ENCODE data around the gene KHDC4. TPM values are rescaled to one million over a fixed set of nuclear protein-coding genes. Genes with fewer than 3 reads are reported as not detected.

The KHDC4 gene
- total and polyA plus RNA-seq, 2 of the 13 experiments (the other 11 are each of a cell fraction or from before 2014, with no cell fraction given) = 33.5 to 92.0 TPM

DNA sequence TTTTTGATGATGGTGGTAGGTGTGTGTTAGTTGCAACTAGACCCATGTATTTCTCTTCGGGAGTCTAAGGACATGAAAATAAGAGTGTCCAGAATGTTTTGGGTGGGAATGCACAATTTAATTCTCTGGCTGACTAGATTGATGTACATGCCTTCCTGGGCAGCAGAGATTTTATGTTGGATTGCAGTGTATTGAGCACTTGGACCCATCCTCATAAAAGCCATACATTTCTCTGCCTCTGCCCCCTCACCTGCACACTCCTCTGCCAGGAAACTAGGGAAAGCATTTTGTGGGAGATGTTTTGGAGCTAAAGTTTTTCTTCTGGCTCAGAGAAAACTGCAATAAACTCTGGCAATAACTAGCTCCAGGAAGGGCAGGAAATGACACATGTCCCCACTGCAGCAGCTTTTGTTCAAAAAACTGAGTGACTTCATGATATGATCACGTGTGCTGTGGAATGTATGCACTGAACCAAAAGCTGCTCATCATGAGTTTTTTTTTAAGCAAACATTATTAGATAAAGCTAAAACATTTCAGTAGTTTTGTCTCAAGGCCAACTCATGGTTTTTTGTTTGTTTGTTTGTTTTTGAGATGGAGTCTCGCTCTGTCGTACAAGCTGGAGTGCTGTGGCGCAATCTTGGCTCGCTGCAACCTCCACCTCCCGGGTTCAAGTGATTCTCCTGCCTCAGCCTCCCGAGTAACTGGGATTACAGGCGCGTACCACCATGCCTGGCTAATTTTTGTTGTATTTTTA lies 40.6 kb downstream of the KHDC4 start (continued):
- no peak for TF ChIP-seq ARID2 (CRISPR knock-in tag; IDR thresholded peaks at IDR 0.05; ENCODE audit: borderline replicate concordance)
- TF ChIP-seq ZNF563 (CRISPR knock-in tag; IDR thresholded peaks at IDR 0.05) = no peak
- peak; percentile 51; the same call in 1 of the 2 replicates for TF ChIP-seq HDAC2 (CRISPR knock-in tag; IDR thresholded peaks at IDR 0.05)
- TF ChIP-seq BHLHE40 (IDR thresholded peaks at IDR 0.05; ENCODE audit: low read length) = peak; percentile 72
- TF ChIP-seq NRL (CRISPR knock-in tag; IDR thresholded peaks at IDR 0.05; ENCODE audit: borderline replicate concordance) = no peak
- TF ChIP-seq KDM5A (IDR thresholded peaks at IDR 0.05; ENCODE audit: borderline replicate concordance, low read length) = no peak
- TF ChIP-seq ZNF720 (CRISPR knock-in tag; IDR thresholded peaks at IDR 0.05) = no peak
- TF ChIP-seq RFX3 (CRISPR knock-in tag; IDR thresholded peaks at IDR 0.05) = no peak
- TF ChIP-seq, protein P1, sequence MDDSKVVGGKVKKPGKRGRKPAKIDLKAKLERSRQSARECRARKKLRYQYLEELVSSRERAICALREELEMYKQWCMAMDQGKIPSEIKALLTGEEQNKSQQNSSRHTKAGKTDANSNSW (CRISPR knock-in tag; IDR thresholded peaks at IDR 0.05; ENCODE audit: borderline replicate concordance) = no peak
- peak; percentile 91 for TF ChIP-seq SALL1 (CRISPR knock-in tag; IDR thresholded peaks at IDR 0.05)
- 0 out of 2 replicates have a peak, but pooled peaks have one; percentile 22 for TF ChIP-seq NFIC (IDR thresholded peaks at IDR 0.05; ENCODE audit: low read length)
- no peak for TF ChIP-seq ZNF160 (CRISPR knock-in tag; IDR thresholded peaks at IDR 0.05)
- TF ChIP-seq ZNF768 (CRISPR knock-in tag; IDR thresholded peaks at IDR 0.05) = no peak
- no peak for TF ChIP-seq KLF15 (CRISPR knock-in tag; IDR thresholded peaks at IDR 0.05; ENCODE audit: borderline replicate concordance)
- peak; percentile 59; the same call in 1 of the 2 replicates for TF ChIP-seq MED1 (CRISPR knock-in tag; IDR thresholded peaks at IDR 0.05)
- TF ChIP-seq KLF16 (CRISPR knock-in tag; IDR thresholded peaks at IDR 0.05) = peak in 1 of 2 experiments; percentile 49; a peak in 1 of 4 replicates
- TF ChIP-seq ZNF224 (CRISPR knock-in tag; IDR thresholded peaks at IDR 0.05) = 0 out of 2 replicates have a peak, but pooled peaks have one; percentile 20
- TF ChIP-seq, protein P2, sequence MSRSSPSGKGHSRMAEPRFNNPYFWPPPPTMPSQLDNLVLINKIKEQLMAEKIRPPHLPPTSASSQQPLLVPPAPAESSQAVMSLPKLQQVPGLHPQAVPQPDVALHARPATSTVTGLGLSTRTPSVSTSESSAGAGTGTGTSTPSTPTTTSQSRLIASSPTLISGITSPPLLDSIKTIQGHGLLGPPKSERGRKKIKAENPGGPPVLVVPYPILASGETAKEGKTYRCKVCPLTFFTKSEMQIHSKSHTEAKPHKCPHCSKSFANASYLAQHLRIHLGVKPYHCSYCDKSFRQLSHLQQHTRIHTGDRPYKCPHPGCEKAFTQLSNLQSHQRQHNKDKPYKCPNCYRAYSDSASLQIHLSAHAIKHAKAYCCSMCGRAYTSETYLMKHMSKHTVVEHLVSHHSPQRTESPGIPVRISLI (CRISPR knock-in tag; IDR thresholded peaks at IDR 0.05; ENCODE audit: borderline replicate concordance) = peak; percentile 69; the same call in 1 of the 2 replicates
- TF ChIP-seq, protein P3, sequence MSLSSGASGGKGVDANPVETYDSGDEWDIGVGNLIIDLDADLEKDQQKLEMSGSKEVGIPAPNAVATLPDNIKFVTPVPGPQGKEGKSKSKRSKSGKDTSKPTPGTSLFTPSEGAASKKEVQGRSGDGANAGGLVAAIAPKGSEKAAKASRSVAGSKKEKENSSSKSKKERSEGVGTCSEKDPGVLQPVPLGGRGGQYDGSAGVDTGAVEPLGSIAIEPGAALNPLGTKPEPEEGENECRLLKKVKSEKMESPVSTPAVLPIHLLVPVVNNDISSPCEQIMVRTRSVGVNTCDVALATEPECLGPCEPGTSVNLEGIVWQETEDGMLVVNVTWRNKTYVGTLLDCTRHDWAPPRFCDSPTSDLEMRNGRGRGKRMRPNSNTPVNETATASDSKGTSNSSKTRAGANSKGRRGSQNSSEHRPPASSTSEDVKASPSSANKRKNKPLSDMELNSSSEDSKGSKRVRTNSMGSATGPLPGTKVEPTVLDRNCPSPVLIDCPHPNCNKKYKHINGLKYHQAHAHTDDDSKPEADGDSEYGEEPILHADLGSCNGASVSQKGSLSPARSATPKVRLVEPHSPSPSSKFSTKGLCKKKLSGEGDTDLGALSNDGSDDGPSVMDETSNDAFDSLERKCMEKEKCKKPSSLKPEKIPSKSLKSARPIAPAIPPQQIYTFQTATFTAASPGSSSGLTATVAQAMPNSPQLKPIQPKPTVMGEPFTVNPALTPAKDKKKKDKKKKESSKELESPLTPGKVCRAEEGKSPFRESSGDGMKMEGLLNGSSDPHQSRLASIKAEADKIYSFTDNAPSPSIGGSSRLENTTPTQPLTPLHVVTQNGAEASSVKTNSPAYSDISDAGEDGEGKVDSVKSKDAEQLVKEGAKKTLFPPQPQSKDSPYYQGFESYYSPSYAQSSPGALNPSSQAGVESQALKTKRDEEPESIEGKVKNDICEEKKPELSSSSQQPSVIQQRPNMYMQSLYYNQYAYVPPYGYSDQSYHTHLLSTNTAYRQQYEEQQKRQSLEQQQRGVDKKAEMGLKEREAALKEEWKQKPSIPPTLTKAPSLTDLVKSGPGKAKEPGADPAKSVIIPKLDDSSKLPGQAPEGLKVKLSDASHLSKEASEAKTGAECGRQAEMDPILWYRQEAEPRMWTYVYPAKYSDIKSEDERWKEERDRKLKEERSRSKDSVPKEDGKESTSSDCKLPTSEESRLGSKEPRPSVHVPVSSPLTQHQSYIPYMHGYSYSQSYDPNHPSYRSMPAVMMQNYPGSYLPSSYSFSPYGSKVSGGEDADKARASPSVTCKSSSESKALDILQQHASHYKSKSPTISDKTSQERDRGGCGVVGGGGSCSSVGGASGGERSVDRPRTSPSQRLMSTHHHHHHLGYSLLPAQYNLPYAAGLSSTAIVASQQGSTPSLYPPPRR (CRISPR knock-in tag; IDR thresholded peaks at IDR 0.05; ENCODE audit: borderline replicate concordance) = 0 out of 2 replicates have a peak, but pooled peaks have one; percentile 28
- no peak for TF ChIP-seq ZNF557 (CRISPR knock-in tag; IDR thresholded peaks at IDR 0.05)
- no peak for TF ChIP-seq STAT5B (CRISPR knock-in tag; IDR thresholded peaks at IDR 0.05)
- TF ChIP-seq, protein P4, sequence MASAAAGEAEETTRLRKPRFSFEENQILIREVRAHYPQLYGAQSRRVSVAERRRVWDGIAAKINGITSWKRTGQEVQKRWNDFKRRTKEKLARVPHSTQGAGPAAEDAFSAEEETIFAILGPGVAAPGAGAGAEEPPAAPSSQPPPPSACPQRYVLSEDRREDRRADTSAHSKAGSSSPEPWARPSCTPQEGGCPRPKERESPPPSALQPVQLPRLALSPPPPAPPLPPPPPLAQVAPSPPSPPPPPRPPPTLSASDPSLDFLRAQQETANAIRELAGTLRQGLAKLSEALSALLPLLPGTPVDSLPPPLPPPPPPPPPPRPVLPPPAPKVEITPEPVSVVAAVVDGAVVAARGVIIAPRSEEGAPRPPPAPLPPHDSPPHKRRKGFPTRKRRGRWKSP (CRISPR knock-in tag; IDR thresholded peaks at IDR 0.05) = peak; percentile 42; the same call in 1 of the 2 replicates
- TF ChIP-seq ZMAT3 (CRISPR knock-in tag; conservative IDR thresholded peaks at IDR 0.05) = 0 out of 2 replicates have a peak, but pooled peaks have one; percentile 51
- peak; percentile 47; the same call in 1 of the 2 replicates for TF ChIP-seq RARA (CRISPR knock-in tag; IDR thresholded peaks at IDR 0.05)
